ENCODE measurements around the gene MIEN1. TPM values are rescaled to one million over a fixed set of nuclear protein-coding genes. Genes with fewer than 3 reads are reported as not detected.

Gene MIEN1
- polyA plus RNA-seq, 2 of the 4 experiments (the other 2 are of a cell fraction) = 63.9 to 85.5 TPM

DNA sequence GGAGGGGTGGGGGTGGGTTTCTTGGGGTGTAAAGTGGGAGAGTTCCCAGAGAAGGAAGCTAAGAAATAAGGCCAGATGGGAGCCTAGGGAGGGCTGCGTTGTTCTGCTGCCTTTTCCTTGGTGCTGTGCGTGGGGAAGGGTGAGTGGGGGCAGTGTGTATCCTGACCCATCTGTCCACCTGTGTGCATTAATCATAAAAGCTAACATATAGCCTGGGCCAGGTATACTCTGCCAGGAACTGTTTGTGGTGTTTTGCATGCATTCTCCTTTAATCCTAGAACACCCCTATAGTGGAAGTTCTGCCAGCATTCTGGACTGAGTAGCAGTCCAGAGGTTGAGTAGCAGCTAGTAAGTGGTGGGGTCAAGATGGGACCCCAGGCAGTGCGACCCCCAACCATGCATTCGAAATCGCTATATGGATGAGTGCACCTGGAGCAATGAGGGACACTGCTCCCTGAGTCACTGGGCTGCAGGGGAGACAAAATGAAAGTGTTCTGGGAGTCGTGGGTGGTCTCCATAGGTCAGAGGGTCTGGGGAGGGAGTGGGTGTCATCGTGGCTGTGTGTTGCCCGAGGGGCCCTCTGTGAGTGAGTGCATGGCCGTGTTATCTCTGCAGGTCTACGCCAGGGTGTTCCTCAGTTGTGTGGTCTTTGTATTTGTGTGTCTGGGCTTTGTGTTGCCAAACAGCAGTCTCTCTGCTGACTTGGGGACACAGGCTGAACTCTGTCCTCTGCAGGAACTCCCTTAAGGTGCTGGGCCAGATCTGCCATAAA is 29.1 kb downstream of the MIEN1 start:
- Histone ChIP-seq H3K4me3 (peak overlapping the region; percentile 78), H3K27ac (peak overlapping the region; percentile 79 to 97), H3K4me2 (peak overlapping the region; percentile 81), H3K9me3 (no peaks in the 10 kb centered on the region), H3K4me1 (peaks cover 64% of the 10 kb centered on the region)
- FAIRE-seq (no peak), ATAC-seq (peak in 1 of 2 experiments; percentile 8; a peak in 2 of 6 replicates), DNase-seq (ENCODE audit: low read depth in 1 of 2, low spot score in 1 of 2) (peak; percentile 36 to 65)
- ChIA-PET POLR2A (interaction anchor here (2.6 to 2.7 kb wide), 2 partner anchors 13 to 29 kb away, joined by 42 to 60 read pairs; partner anchors contain the start of genes MIEN1 and PGAP3), CTCF (interaction anchor here (0.6 to 50.7 kb wide), 12 partner anchors 9 to 129 kb away, joined by 3 to 1391 read pairs (median 8); partner anchors contain the start of genes MIEN1, PNMT, PPP1R1B and STARD3)
- TF ChIP-seq, protein P1, sequence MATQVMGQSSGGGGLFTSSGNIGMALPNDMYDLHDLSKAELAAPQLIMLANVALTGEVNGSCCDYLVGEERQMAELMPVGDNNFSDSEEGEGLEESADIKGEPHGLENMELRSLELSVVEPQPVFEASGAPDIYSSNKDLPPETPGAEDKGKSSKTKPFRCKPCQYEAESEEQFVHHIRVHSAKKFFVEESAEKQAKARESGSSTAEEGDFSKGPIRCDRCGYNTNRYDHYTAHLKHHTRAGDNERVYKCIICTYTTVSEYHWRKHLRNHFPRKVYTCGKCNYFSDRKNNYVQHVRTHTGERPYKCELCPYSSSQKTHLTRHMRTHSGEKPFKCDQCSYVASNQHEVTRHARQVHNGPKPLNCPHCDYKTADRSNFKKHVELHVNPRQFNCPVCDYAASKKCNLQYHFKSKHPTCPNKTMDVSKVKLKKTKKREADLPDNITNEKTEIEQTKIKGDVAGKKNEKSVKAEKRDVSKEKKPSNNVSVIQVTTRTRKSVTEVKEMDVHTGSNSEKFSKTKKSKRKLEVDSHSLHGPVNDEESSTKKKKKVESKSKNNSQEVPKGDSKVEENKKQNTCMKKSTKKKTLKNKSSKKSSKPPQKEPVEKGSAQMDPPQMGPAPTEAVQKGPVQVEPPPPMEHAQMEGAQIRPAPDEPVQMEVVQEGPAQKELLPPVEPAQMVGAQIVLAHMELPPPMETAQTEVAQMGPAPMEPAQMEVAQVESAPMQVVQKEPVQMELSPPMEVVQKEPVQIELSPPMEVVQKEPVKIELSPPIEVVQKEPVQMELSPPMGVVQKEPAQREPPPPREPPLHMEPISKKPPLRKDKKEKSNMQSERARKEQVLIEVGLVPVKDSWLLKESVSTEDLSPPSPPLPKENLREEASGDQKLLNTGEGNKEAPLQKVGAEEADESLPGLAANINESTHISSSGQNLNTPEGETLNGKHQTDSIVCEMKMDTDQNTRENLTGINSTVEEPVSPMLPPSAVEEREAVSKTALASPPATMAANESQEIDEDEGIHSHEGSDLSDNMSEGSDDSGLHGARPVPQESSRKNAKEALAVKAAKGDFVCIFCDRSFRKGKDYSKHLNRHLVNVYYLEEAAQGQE (IDR thresholded peaks at IDR 0.05) = no peak
- TF ChIP-seq HOXB13 (CRISPR knock-in tag; IDR thresholded peaks at IDR 0.05; ENCODE audit: low read depth) (no peak), NPAS2 (CRISPR knock-in tag; IDR thresholded peaks at IDR 0.05; ENCODE audit: borderline replicate concordance) (no peak), CEBPB (IDR thresholded peaks at IDR 0.05) (no peak), FOSB (CRISPR knock-in tag; IDR thresholded peaks at IDR 0.05) (no peak), POLR2A (IDR thresholded peaks at IDR 0.05; ENCODE audit: low read length) (no peak)
- TF ChIP-seq, protein P2, sequence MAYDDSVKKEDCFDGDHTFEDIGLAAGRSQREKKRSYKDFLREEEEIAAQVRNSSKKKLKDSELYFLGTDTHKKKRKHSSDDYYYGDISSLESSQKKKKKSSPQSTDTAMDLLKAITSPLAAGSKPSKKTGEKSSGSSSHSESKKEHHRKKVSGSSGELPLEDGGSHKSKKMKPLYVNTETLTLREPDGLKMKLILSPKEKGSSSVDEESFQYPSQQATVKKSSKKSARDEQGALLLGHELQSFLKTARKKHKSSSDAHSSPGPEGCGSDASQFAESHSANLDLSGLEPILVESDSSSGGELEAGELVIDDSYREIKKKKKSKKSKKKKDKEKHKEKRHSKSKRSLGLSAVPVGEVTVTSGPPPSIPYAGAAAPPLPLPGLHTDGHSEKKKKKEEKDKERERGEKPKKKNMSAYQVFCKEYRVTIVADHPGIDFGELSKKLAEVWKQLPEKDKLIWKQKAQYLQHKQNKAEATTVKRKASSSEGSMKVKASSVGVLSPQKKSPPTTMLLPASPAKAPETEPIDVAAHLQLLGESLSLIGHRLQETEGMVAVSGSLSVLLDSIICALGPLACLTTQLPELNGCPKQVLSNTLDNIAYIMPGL (CRISPR knock-in tag; IDR thresholded peaks at IDR 0.05; ENCODE audit: borderline replicate concordance) = no peak
- WGBS (ENCODE audit: missing lambda C conversion rate) = 61% methylated on average over 10 of the region's 10 CpGs

DNA sequence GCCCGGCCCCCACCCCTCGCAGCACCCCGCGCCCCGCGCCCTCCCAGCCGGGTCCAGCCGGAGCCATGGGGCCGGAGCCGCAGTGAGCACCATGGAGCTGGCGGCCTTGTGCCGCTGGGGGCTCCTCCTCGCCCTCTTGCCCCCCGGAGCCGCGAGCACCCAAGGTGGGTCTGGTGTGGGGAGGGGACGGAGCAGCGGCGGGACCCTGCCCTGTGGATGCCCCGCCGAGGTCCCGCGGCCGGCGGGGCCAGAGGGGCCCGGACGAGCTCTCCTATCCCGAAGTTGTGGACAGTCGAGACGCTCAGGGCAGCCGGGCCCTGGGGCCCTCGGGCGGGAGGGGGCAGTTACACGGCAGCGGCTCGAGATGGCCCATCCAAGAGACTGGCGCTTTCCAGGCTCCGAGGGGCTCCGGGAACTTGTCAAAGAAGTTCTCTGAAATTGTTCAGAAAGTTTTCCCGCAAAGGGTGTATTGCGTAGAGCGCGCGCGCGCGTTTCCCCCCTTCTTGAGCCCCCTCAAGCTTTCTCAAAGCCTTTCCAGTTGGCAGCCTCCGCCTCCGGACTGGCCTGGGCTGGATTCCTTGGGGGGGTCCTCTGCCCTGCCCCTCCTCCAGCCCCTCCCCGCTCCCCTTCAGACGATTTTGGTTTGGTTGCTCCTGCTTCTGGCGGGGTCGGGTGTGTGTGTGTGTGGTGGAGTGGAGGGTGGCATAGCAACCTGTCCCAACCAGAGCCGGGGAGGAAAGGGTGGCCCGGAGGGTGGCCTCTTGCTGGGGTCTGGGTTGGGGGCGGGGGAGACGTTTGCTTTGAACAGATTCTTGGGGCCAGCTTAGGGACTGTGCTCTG is 30.0 kb downstream of the MIEN1 start:
- FAIRE-seq (no peak), DNase-seq (ENCODE audit: low read depth in 1 of 2, low spot score in 1 of 2) (peak in 1 of 2 experiments; percentile 66), ATAC-seq (peak; percentile 51 to 62)
- Histone ChIP-seq H3K4me3 (peak overlapping the region; percentile 78), H3K4me2 (peak overlapping the region; percentile 81), H3K27ac (peak overlapping the region; percentile 79 to 97), H3K4me1 (peaks cover 59% of the 10 kb centered on the region), H3K9me3 (no peaks in the 10 kb centered on the region)
- 7% methylated on average over 24 of the region's 57 CpGs for WGBS (ENCODE audit: missing lambda C conversion rate)
- CTCF ChIA-PET = interaction anchor here (0.6 to 50.7 kb wide), 16 partner anchors 8 to 63 kb away, joined by 3 to 1391 read pairs (median 6); partner anchors contain the start of genes MIEN1, PGAP3, PNMT and PPP1R1B
- POLR2A ChIA-PET = interaction anchor here (0.8 to 2.7 kb wide), 11 partner anchors 8 to 48 kb away, joined by 3 to 60 read pairs (median 4); partner anchors contain the start of genes MIEN1 and PGAP3
- no peak for TF ChIP-seq RCOR1 (IDR thresholded peaks at IDR 0.05; ENCODE audit: low read depth, low read length)
- no peak for TF ChIP-seq EHF (CRISPR knock-in tag; IDR thresholded peaks at IDR 0.05)
- TF ChIP-seq PHF8 (IDR thresholded peaks at IDR 0.05; ENCODE audit: borderline replicate concordance, low read depth) = peak; percentile 39; the same call in 1 of the 2 replicates
- TF ChIP-seq, protein P2 (CRISPR knock-in tag; IDR thresholded peaks at IDR 0.05; ENCODE audit: borderline replicate concordance) = no peak
- peak in 1 of 2 experiments; percentile 75; a peak in 2 of 5 replicates for TF ChIP-seq JUN (IDR thresholded peaks at IDR 0.05)
- no peak for TF ChIP-seq FOXS1 (CRISPR knock-in tag; IDR thresholded peaks at IDR 0.05)
- 0 out of 2 replicates have a peak, but pooled peaks have one; percentile 50 for TF ChIP-seq FOSB (CRISPR knock-in tag; IDR thresholded peaks at IDR 0.05)
- no peak for TF ChIP-seq CHD2 (IDR thresholded peaks at IDR 0.05; ENCODE audit: low read length, partially characterized antibody)
- TF ChIP-seq, protein P3, sequence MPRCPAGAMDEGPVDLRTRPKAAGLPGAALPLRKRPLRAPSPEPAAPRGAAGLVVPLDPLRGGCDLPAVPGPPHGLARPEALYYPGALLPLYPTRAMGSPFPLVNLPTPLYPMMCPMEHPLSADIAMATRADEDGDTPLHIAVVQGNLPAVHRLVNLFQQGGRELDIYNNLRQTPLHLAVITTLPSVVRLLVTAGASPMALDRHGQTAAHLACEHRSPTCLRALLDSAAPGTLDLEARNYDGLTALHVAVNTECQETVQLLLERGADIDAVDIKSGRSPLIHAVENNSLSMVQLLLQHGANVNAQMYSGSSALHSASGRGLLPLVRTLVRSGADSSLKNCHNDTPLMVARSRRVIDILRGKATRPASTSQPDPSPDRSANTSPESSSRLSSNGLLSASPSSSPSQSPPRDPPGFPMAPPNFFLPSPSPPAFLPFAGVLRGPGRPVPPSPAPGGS (IDR thresholded peaks at IDR 0.05) = 0 out of 3 replicates have a peak, but pooled peaks have one; percentile 8

Data from A549 (cell line).